Endothelial cell of umbilical vein (primary cell): ENCODE measurements around the gene MYH10. TPM values are rescaled to one million over a fixed set of nuclear protein-coding genes. Genes with fewer than 3 reads are reported as not detected.

Experiments used
- BruUV-seq: library from RNA; stranded (reverse); fragments of 400-500 nt; replicated peaks from 2 replicates; lab custom pipeline; 2021; lab: Mats Ljungman, UMichigan
- CTCF ChIA-PET: fragments of 300-600, 350-600 bp; sonication (Branson Sonifier 250); formaldehyde crosslinking; loops from one replicate; lab custom pipeline; 2021; ENCODE audit warnings: antibody characterized with exemption, inconsistent platforms; lab: Charles Lee
- POLR2A ChIA-PET: fragments of 300-600, 350-600 bp; sonication (Branson Sonifier 250); formaldehyde crosslinking; loops from one replicate; lab custom pipeline; 2021; ENCODE audit warnings: antibody characterized with exemption, inconsistent platforms; lab: Charles Lee
- DNase-seq: peaks from one replicate; pipeline ENCODE4 v3.0.0-alpha.2; 2011; ENCODE audit warnings: low read depth, low spot score
- FAIRE-seq: peaks from 2 replicates; lab custom pipeline; 2011; peaks lifted over from hg19 to GRCh38; lab: Jason Lieb, UNC
- H2AFZ ChIP-seq: 2 replicates; pipeline ENCODE4 v1.6.0; 2012; ENCODE audit warnings: low read depth, low read length, control low read depth, inconsistent platforms
- H3K27ac ChIP-seq: 2 replicates; pipeline ENCODE4 v1.5.1; 2011; ENCODE audit warnings: low read depth, mild to moderate bottlenecking, control low read depth, low read length, moderate library complexity; ENCODE audit not compliant: insufficient read depth
- H3K27me3 ChIP-seq, 2 experiments: 2 replicates each; pipeline versions ENCODE4 v1.6.0 to v1.6.1; 2011; ENCODE audit warnings: low read length in 2 of 2, mixed read lengths in 1 of 2; ENCODE audit not compliant: control insufficient read depth in 2 of 2, insufficient read depth in 2 of 2
- H3K36me3 ChIP-seq, 2 experiments: 2 replicates in 1 of 2; 3 replicates in 1 of 2; pipeline ENCODE4 v1.5.1; 2011; ENCODE audit warnings: low read length in 2 of 2, mild to moderate bottlenecking in 1 of 2, moderate library complexity in 1 of 2; ENCODE audit not compliant: control insufficient read depth in 2 of 2, insufficient read depth in 2 of 2; ENCODE audit errors: extremely low read depth in 1 of 2
- H3K4me1 ChIP-seq: 3 replicates; pipeline ENCODE4 v1.5.1; 2011; ENCODE audit warnings: mild to moderate bottlenecking, low read length; ENCODE audit not compliant: control insufficient read depth, insufficient read depth; ENCODE audit errors: extremely low read depth
- H3K4me2 ChIP-seq: 2 replicates; pipeline ENCODE4 v1.6.1; 2011; ENCODE audit warnings: low read length, control low read depth, mixed read lengths; ENCODE audit not compliant: insufficient read depth
- H3K4me3 ChIP-seq, 3 experiments: fragments of 200-600 bp in 1 of 3; sonication (generic), shearing (Covaris generic) in 1 of 3; replicated peaks in 1 of 3; 2 replicates each; pipeline ENCODE4 v1.5.1; 2011 to 2016; ENCODE audit warnings: control low read depth in 3 of 3, low read length in 3 of 3, mild to moderate bottlenecking in 2 of 3, inconsistent platforms in 1 of 3, low read depth in 1 of 3, moderate library complexity in 1 of 3; ENCODE audit not compliant: insufficient read depth in 1 of 3
- H3K79me2 ChIP-seq: 2 replicates; pipeline ENCODE4 v1.6.0; 2012; ENCODE audit warnings: low read length, inconsistent platforms; ENCODE audit not compliant: control insufficient read depth, insufficient read depth
- H3K9ac ChIP-seq: replicated peaks from 2 replicates; pipeline ENCODE3; 2011; ENCODE audit warnings: low read length, control low read depth; ENCODE audit not compliant: insufficient read depth; ENCODE audit errors: extremely low read depth
- H3K9me1 ChIP-seq: replicated peaks from 3 replicates; pipeline ENCODE4 v1.6.0; 2011; ENCODE audit warnings: mild to moderate bottlenecking, low read length; ENCODE audit not compliant: control insufficient read depth, insufficient read depth; ENCODE audit errors: extremely low read depth
- H3K9me3 ChIP-seq: replicated peaks from 2 replicates; pipeline ENCODE4 v1.5.1; 2012; ENCODE audit warnings: low read length, inconsistent platforms; ENCODE audit not compliant: control insufficient read depth, insufficient read depth
- H4K20me1 ChIP-seq: replicated peaks from 2 replicates; pipeline ENCODE3; 2011; ENCODE audit warnings: mild to moderate bottlenecking, low read length; ENCODE audit not compliant: control insufficient read depth, insufficient read depth; ENCODE audit errors: extremely low read depth
- EZH2 ChIP-seq: IDR thresholded peaks from 2 replicates; pipeline ENCODE4 v1.6.1; 2012; ENCODE audit warnings: borderline replicate concordance, low read depth, mild to moderate bottlenecking, moderate library complexity, low read length, inconsistent platforms; ENCODE audit not compliant: severe bottlenecking
- FOS ChIP-seq: IDR thresholded peaks from 2 replicates; pipeline ENCODE4 v1.6.1; 2011; ENCODE audit warnings: mild to moderate bottlenecking, low read length, moderate library complexity, borderline replicate concordance; ENCODE audit not compliant: insufficient read depth
- GATA2 ChIP-seq: IDR thresholded peaks from 2 replicates; pipeline ENCODE4 v1.7.0; 2011; ENCODE audit warnings: low read depth, mild to moderate bottlenecking, moderate library complexity, mixed read lengths, low read length; ENCODE audit not compliant: insufficient read length, insufficient read depth
- JUN ChIP-seq: IDR thresholded peaks from 2 replicates; pipeline ENCODE4 v1.6.1; 2011; ENCODE audit warnings: borderline replicate concordance, low read depth; ENCODE audit not compliant: insufficient read length, insufficient read depth
- POLR2AphosphoS5 ChIP-seq: IDR thresholded peaks from 2 replicates; pipeline ENCODE4 v1.6.1; 2012; ENCODE audit warnings: low read depth, mild to moderate bottlenecking, control low read depth, low read length, moderate library complexity; ENCODE audit not compliant: insufficient read depth
- dilution Hi-C: fragments of 300-500 bp; cut with MboI; formaldehyde crosslinking; loops from one replicate; pipeline ENCODE4 v1.15.0; 2019; ENCODE audit warnings: low sequenced_read_pairs; ENCODE audit not compliant: extremely low pct_ligation_motif_present
- intact Hi-C: fragments of 100-400 bp; cut with micrococcal nuclease; formaldehyde crosslinking; loops from one replicate; pipeline ENCODE4 v1.10.0; 2022
- polyA plus RNA-seq, 4 experiments: library from polyadenylated mRNA; depleted of rRNA in 3 of 4; stranded (reverse) in 3 of 4; unstranded in 1 of 4; fragments of >200 nt; gene quantifications; 2 replicates each; pipeline versions ENCODE4 v1.2.1 to v1.2.3, GENCODE V29; 2011 to 2012; ENCODE audit warnings: missing spikeins in 1 of 4
- total RNA-seq: library from RNA; stranded (reverse); gene quantifications from 2 replicates; pipeline ENCODE4 v1.2.3, GENCODE V29; 2021

Gene MYH10
- total and polyA plus RNA-seq, 2 donors (not counting 3 experiments of a cell fraction or from before 2014, with no cell fraction given) = 73.4 to 232 TPM

GRCh38 chr17:8436169-8436843 is 194.2 kb downstream of the MYH10 start:
- H3K9ac ChIP-seq = peak overlapping the region; percentile 97
- ChIA-PET CTCF (interaction anchor here (0.6 to 2.9 kb wide), 8 partner anchors 9 to 309 kb away, joined by 3 to 15 read pairs (median 7); partner anchors contain the start of gene MYH10), POLR2A (interaction anchor here (0.7 to 1.4 kb wide), 7 partner anchors 9 to 226 kb away, joined by 3 to 10 read pairs (median 4); partner anchors contain the start of gene AURKB)
- peaks cover 2 to 3% of the 10 kb centered on the region in 2 experiments for H3K36me3 ChIP-seq
- H3K9me1 ChIP-seq = no peaks in the 10 kb centered on the region
- intact Hi-C loops (loop anchor here (10.0 kb wide), 1 partner anchor 198 kb away; the partner anchor contains the start of gene MYH10), dilution Hi-C loops (no loop called here)
- H3K4me1 ChIP-seq = peaks cover 17% of the 10 kb centered on the region
- DNase-seq (peak; percentile 66), FAIRE-seq (peak; percentile 4)
- peak overlapping the region; percentile 17 for H2AFZ ChIP-seq
- peak overlapping the region; percentile 93 for H3K4me2 ChIP-seq
- peak overlapping the region; percentile 86 for H3K27ac ChIP-seq
- BruUV-seq = no TSS peak
- TF ChIP-seq EZH2 = no peak
- no peak for TF ChIP-seq GATA2
- peak; percentile 49 for TF ChIP-seq POLR2AphosphoS5
- no peak for TF ChIP-seq FOS
- TF ChIP-seq JUN = no peak
- no peaks in the 10 kb centered on the region for H3K27me3 ChIP-seq
- peaks cover 3% of the 10 kb centered on the region for H4K20me1 ChIP-seq
- peaks cover 53% of the 10 kb centered on the region for H3K79me2 ChIP-seq
- peak overlapping the region; percentile 77 to 97 (median 93) for H3K4me3 ChIP-seq
- H3K9me3 ChIP-seq = no peaks in the 10 kb centered on the region
